HepG2 (cell line): ENCODE results near the gene DNAJC11.

Source experiments
- CTCF ChIP-seq: sonication (generic); formaldehyde crosslinking; IDR thresholded peaks from 2 replicates; pipeline ENCODE4 v1.5.0; 2020; ENCODE audit warnings: mild to moderate bottlenecking, missing genetic modification reagents, moderate library complexity
- E2F1 ChIP-seq: sonication (generic); formaldehyde crosslinking; IDR thresholded peaks from 2 replicates; pipeline ENCODE4 v1.5.0; 2020; ENCODE audit warnings: missing genetic modification reagents
- GTF2F1 ChIP-seq: fragments of 150-350 bp; IDR thresholded peaks from 2 replicates; pipeline ENCODE4 v1.6.1; 2014; ENCODE audit warnings: low read length
- HBP1 ChIP-seq: IDR thresholded peaks from 2 replicates; pipeline ENCODE4 v1.6.1; 2016; ENCODE audit warnings: low read depth, control low read depth
- MLXIP ChIP-seq: sonication (generic); formaldehyde crosslinking; IDR thresholded peaks from 2 replicates; pipeline ENCODE4 v1.9.0; 2021; ENCODE audit warnings: missing genetic modification reagents, borderline replicate concordance
- NFAT5 ChIP-seq: sonication (generic); formaldehyde crosslinking; IDR thresholded peaks from 2 replicates; pipeline ENCODE4 v1.4.0; 2020; ENCODE audit warnings: missing genetic modification reagents
- NFYB ChIP-seq: sonication (generic); formaldehyde crosslinking; IDR thresholded peaks from 2 replicates; pipeline ENCODE4 v1.4.0; 2020; ENCODE audit warnings: missing genetic modification reagents
- NR1H2 ChIP-seq: sonication (generic); formaldehyde crosslinking; IDR thresholded peaks from 2 replicates; pipeline ENCODE4 v1.8.1; 2022; ENCODE audit warnings: low read depth, missing genetic modification reagents, borderline replicate concordance
- POLR2AphosphoS5 ChIP-seq: IDR thresholded peaks from 2 replicates; pipeline ENCODE4 v1.6.1; 2012; ENCODE audit warnings: low read depth, low read length
- ZBTB26 ChIP-seq: IDR thresholded peaks from 2 replicates; pipeline ENCODE4 v1.6.1; 2016; ENCODE audit warnings: missing compliant biosample characterization, missing genetic modification reagents, borderline replicate concordance
- ZNF225 ChIP-seq: sonication (generic); formaldehyde crosslinking; IDR thresholded peaks from 2 replicates; pipeline ENCODE4 v1.4.0; 2020; ENCODE audit warnings: mild to moderate bottlenecking, missing genetic modification reagents
- ZNF30 ChIP-seq: sonication (generic); formaldehyde crosslinking; IDR thresholded peaks from 2 replicates; pipeline ENCODE4 v1.5.0; 2020; ENCODE audit warnings: mild to moderate bottlenecking, missing genetic modification reagents

- no peak for TF ChIP-seq ZBTB26 (CRISPR knock-in tag)
- no peak for TF ChIP-seq CTCF (CRISPR knock-in tag)
- no peak for TF ChIP-seq NFAT5 (CRISPR knock-in tag)
- TF ChIP-seq HBP1: no peak
- no peak for TF ChIP-seq NR1H2 (CRISPR knock-in tag)
- no peak for TF ChIP-seq ZNF225 (CRISPR knock-in tag)
- no peak for TF ChIP-seq MLXIP (CRISPR knock-in tag)
- TF ChIP-seq ZNF30 (CRISPR knock-in tag): no peak
- TF ChIP-seq NFYB (CRISPR knock-in tag): no peak
- no peak for TF ChIP-seq E2F1 (CRISPR knock-in tag)
- TF ChIP-seq POLR2AphosphoS5: no peak
- TF ChIP-seq GTF2F1: no peak
Measured at GRCh38 chr1:6691507-6691906, 10.1 kb downstream of the DNAJC11 start.
